GM12892 (cell line): ENCODE results near the gene DNAJB6.

Experiments
- POLR2A ChIP-seq: IDR thresholded peaks from 2 replicates; pipeline ENCODE4 v1.6.1; 2011; ENCODE audit warnings: low read depth, low read length, control low read depth
- POLR2AphosphoS5 ChIP-seq: IDR thresholded peaks from 2 replicates; pipeline ENCODE4 v1.6.1; 2011; ENCODE audit warnings: low read depth, low read length, control low read depth
- TAF1 ChIP-seq: IDR thresholded peaks from 2 replicates; pipeline ENCODE4 v1.6.1; 2011; ENCODE audit warnings: low read depth, mild to moderate bottlenecking, control low read depth, low read length, borderline replicate concordance

GRCh38 chr7:157394246-157395191, 57.7 kb downstream of the DNAJB6 start:
- no peak for TF ChIP-seq POLR2A
- TF ChIP-seq TAF1, result no peak
- TF ChIP-seq POLR2AphosphoS5, result no peak
